A549 (cell line): ENCODE results near the gene AGRN. TPM values are rescaled to one million over a fixed set of nuclear protein-coding genes. Genes with fewer than 3 reads are reported as not detected.
A peak's percentile ranks its signal among the peaks of the same experiment; 100 is the strongest.

Experiments
- CBX8 ChIP-seq: fragments of 200-600 bp; sonication (generic); IDR thresholded peaks from 2 replicates; pipeline ENCODE4 v1.6.1; 2016
- CHD2 ChIP-seq: fragments of 150-350 bp; IDR thresholded peaks from 2 replicates; pipeline ENCODE4 v1.6.1; 2014; ENCODE audit warnings: low read length; ENCODE audit not compliant: partially characterized antibody
- CHD4 ChIP-seq: fragments of 200-600 bp; sonication (generic); IDR thresholded peaks from 2 replicates; pipeline ENCODE4 v1.6.1; 2016; ENCODE audit warnings: antibody characterized with exemption, mild to moderate bottlenecking, borderline replicate concordance
- E2F6 ChIP-seq: IDR thresholded peaks from 2 replicates; pipeline ENCODE4 v1.6.1; 2012; ENCODE audit warnings: low read depth, borderline replicate concordance
- EHMT2 ChIP-seq: fragments of 200-600 bp; sonication (generic); IDR thresholded peaks from 2 replicates; pipeline ENCODE4 v1.6.1; 2016; ENCODE audit warnings: antibody characterized with exemption, low read depth, mild to moderate bottlenecking, moderate library complexity
- ELK1 ChIP-seq: fragments of 150-350 bp; IDR thresholded peaks from 2 replicates; pipeline ENCODE4 v1.6.1; 2014; ENCODE audit warnings: low read depth, mild to moderate bottlenecking, low read length
- EP300 ChIP-seq, 2 experiments: fragments of >200 bp; sonication (Bioruptor Twin); formaldehyde crosslinking; IDR thresholded peaks; 2 replicates in 1 of 2; 3 replicates in 1 of 2; pipeline ENCODE4 v1.6.1; 2016 to 2017
- ESRRA ChIP-seq: fragments of 150-350 bp; IDR thresholded peaks from 2 replicates; pipeline ENCODE4 v1.6.1; 2014; ENCODE audit warnings: mild to moderate bottlenecking, low read length, borderline replicate concordance
- FOSB ChIP-seq: fragments of 250-450 bp; sonication (Bioruptor Pico); IDR thresholded peaks from 2 replicates; pipeline ENCODE4 v1.5.0; 2020; ENCODE audit warnings: mild to moderate bottlenecking, moderate library complexity
- FOXS1 ChIP-seq: fragments of 250-450 bp; sonication (Bioruptor Pico); IDR thresholded peaks from 2 replicates; pipeline ENCODE4 v1.5.0; 2020; ENCODE audit warnings: mild to moderate bottlenecking, moderate library complexity
- HEYL ChIP-seq: fragments of 250-450 bp; sonication (Bioruptor Pico); IDR thresholded peaks from 2 replicates; pipeline ENCODE4 v1.8.0; 2021; ENCODE audit warnings: mild to moderate bottlenecking, moderate library complexity
- HMGXB4 ChIP-seq: fragments of 250-450 bp; sonication (Bioruptor Pico); IDR thresholded peaks from 2 replicates; pipeline ENCODE4 v1.5.0; 2021; ENCODE audit warnings: mild to moderate bottlenecking, moderate library complexity, borderline replicate concordance
- JUN ChIP-seq, 2 experiments: fragments of >200 bp; sonication (Bioruptor Twin); formaldehyde crosslinking; IDR thresholded peaks; 2 replicates in 1 of 2; 3 replicates in 1 of 2; pipeline ENCODE4 v1.6.1; 2016 to 2017
- JUNB ChIP-seq: fragments of >200 bp; sonication (Bioruptor Twin); formaldehyde crosslinking; IDR thresholded peaks from 2 replicates; pipeline ENCODE4 v1.6.1; 2016
- MYC ChIP-seq: IDR thresholded peaks from 2 replicates; pipeline ENCODE4 v1.6.1; 2012; ENCODE audit warnings: mild to moderate bottlenecking, inconsistent platforms, low read length, improper control_type of control experiment, borderline replicate concordance
- NFE2L2 ChIP-seq: fragments of 150-350 bp; conservative IDR thresholded peaks from 2 replicates; pipeline ENCODE4 v1.6.1; 2014; ENCODE audit warnings: low read length
- PBX3 ChIP-seq: IDR thresholded peaks from 2 replicates; pipeline ENCODE4 v1.6.1; 2012
- PHF8 ChIP-seq: fragments of 200-600 bp; sonication (generic); IDR thresholded peaks from 2 replicates; pipeline ENCODE4 v1.6.1; 2016; ENCODE audit warnings: low read depth, mild to moderate bottlenecking, antibody characterized with exemption, moderate library complexity, borderline replicate concordance
- POLR2AphosphoS2 ChIP-seq: conservative IDR thresholded peaks from 2 replicates; pipeline ENCODE4 v1.6.1; 2012; ENCODE audit warnings: low read length, improper control_type of control experiment, inconsistent platforms
- RAD21 ChIP-seq, 2 experiments: fragments of >200 bp in 1 of 2; sonication (Bioruptor Twin) in 1 of 2; formaldehyde crosslinking in 1 of 2; IDR thresholded peaks in 1 of 2; conservative IDR thresholded peaks in 1 of 2; 2 replicates in 1 of 2; 3 replicates in 1 of 2; pipeline ENCODE4 v1.6.1; 2012 to 2018; ENCODE audit warnings: inconsistent platforms in 1 of 2
- RARB ChIP-seq: fragments of 250-450 bp; sonication (Bioruptor Pico); IDR thresholded peaks from 2 replicates; pipeline ENCODE4 v1.8.0; 2021; ENCODE audit warnings: mild to moderate bottlenecking, moderate library complexity
- RFX5 ChIP-seq: fragments of 450-650 bp; IDR thresholded peaks from 2 replicates; pipeline ENCODE4 v1.7.1; 2014; ENCODE audit warnings: antibody characterized with exemption, mild to moderate bottlenecking, moderate library complexity
- SMC3 ChIP-seq: fragments of >200 bp; sonication (Bioruptor Twin); formaldehyde crosslinking; IDR thresholded peaks from 3 replicates; pipeline ENCODE4 v1.6.1; 2018; ENCODE audit warnings: inconsistent platforms
- SREBF2 ChIP-seq: fragments of 450-650 bp; IDR thresholded peaks from 2 replicates; pipeline ENCODE4 v1.6.1; 2014; ENCODE audit warnings: mild to moderate bottlenecking, moderate library complexity
- polyA plus RNA-seq, 4 experiments: library from polyadenylated mRNA; depleted of rRNA in 3 of 4; stranded (reverse); fragments of >200 nt; fragmentation: RNase III in 1 of 4; extraction: RNeasy Plus Mini Kit Qiagen cat#74134 plus additional on column Dnase treatment in 1 of 4; gene quantifications; 2 replicates in 3 of 4; 3 replicates in 1 of 4; pipeline ENCODE4 v1.2.3, GENCODE V29; 2011 to 2017

AGRN gene
- polyA plus RNA-seq, 2 of the 4 experiments (the other 2 are of a cell fraction), result 23.9 to 90.9 TPM

GRCh38 chr1:1000357-1001056 is 19.4 kb upstream of the AGRN start (continued):
- TF ChIP-seq SREBF2, result no peak
- TF ChIP-seq RFX5, result 0 out of 2 replicates have a peak, but pooled peaks have one; percentile 38
- peak; percentile 72; the same call in 1 of the 2 replicates for TF ChIP-seq HMGXB4
- no peak for TF ChIP-seq EHMT2
- TF ChIP-seq PBX3, result 0 out of 2 replicates have a peak, but pooled peaks have one; percentile 18
- no peak for TF ChIP-seq CHD2
- peak; percentile 96 for TF ChIP-seq MYC
- TF ChIP-seq JUNB, result no peak
- TF ChIP-seq CHD4, result no peak
- peak; percentile 89 for TF ChIP-seq RARB (CRISPR knock-in tag)
- peak; percentile 83 for TF ChIP-seq FOXS1 (CRISPR knock-in tag)
- no peak for TF ChIP-seq ESRRA
- peak; percentile 85; the same call in 1 of the 2 replicates for TF ChIP-seq HEYL (CRISPR knock-in tag)
- peak; percentile 88; the same call in 1 of the 2 replicates for TF ChIP-seq FOSB (CRISPR knock-in tag)
- no peak for TF ChIP-seq SMC3
- TF ChIP-seq EP300 (IDR thresholded peaks at IDR 0.05), result no peak
- no peak for TF ChIP-seq CBX8
- TF ChIP-seq POLR2AphosphoS2, result no peak
- TF ChIP-seq ELK1, result no peak
- TF ChIP-seq PHF8, result peak; percentile 72
- peak; percentile 89 for TF ChIP-seq E2F6
- TF ChIP-seq RAD21 (conservative IDR thresholded peaks at IDR 0.05 in 1 of 2, IDR thresholded peaks at IDR 0.05 in 1 of 2), result no peak
- TF ChIP-seq JUN (IDR thresholded peaks at IDR 0.05), result peak; percentile 26 to 37; a peak in 2 of 5 replicates
- TF ChIP-seq NFE2L2, result no peak
